Measurements from ENCODE around the gene RAMP2. TPM values are rescaled to one million over a fixed set of nuclear protein-coding genes. Genes with fewer than 3 reads are reported as not detected.

RAMP2 gene
- polyA plus RNA-seq, 1 donor (not counting 4 experiments of a cell fraction or from before 2014, with no cell fraction given): not detected

GRCh38 chr17:42783062-42783790 lies 22.2 kb downstream of the RAMP2 start:
- FAIRE-seq (peak; percentile 99), DNase-seq (ENCODE audit: low read depth, low spot score) (peak; percentile 52)
- Histone ChIP-seq H4K20me1 (ENCODE audit: control insufficient read depth, extremely low read depth, insufficient read depth, low read length) (no peaks in the 10 kb centered on the region), H3K4me3 (ENCODE audit: control insufficient read depth in 2 of 3, extremely low read depth in 1 of 3, insufficient read depth in 2 of 3, low read depth in 1 of 3, low read length in 3 of 3) (peak overlapping the region in 1 of 3 experiments; percentile 18), H3K9me3 (ENCODE audit: control insufficient read depth, low read depth, low read length) (no peaks in the 10 kb centered on the region), H3K4me2 (ENCODE audit: control insufficient read depth, extremely low read depth, insufficient read depth, low read depth, low read length) (peak overlapping the region; percentile 56), H3K9ac (ENCODE audit: control insufficient read depth, extremely low read depth, insufficient read depth, low read length) (no peak overlapping the region), H2AFZ (ENCODE audit: control insufficient read depth, low read length) (peak overlapping the region; percentile 34), H3K27me3 (ENCODE audit: control insufficient read depth, extremely low read depth, insufficient read depth, low read length) (peaks cover 37% of the 10 kb centered on the region), H3K27ac (ENCODE audit: control insufficient read depth, insufficient read depth, low read length) (no peak overlapping the region), H3K4me1 (ENCODE audit: control insufficient read depth, extremely low read depth, insufficient read depth, low read length) (peaks cover 19% of the 10 kb centered on the region), H3K79me2 (ENCODE audit: control insufficient read depth, insufficient read depth, low read length) (no peaks in the 10 kb centered on the region), H3K9me1 (ENCODE audit: control insufficient read depth, extremely low read depth, insufficient read depth, low read length) (no peaks in the 10 kb centered on the region), H3K36me3 (ENCODE audit: control insufficient read depth in 2 of 2, extremely low read depth in 1 of 2, insufficient read depth in 2 of 2, low read length in 2 of 2) (peaks cover 10 to 11% of the 10 kb centered on the region in 2 experiments)
- TF ChIP-seq EZH2 (IDR thresholded peaks at IDR 0.05; ENCODE audit: low read length): no peak
- no peak for TF ChIP-seq CTCF (optimal IDR thresholded peaks at IDR 0.05 in 1 of 3, IDR thresholded peaks at IDR 0.05 in 1 of 3, conservative IDR thresholded peaks at IDR 0.05 in 1 of 3; ENCODE audit: extremely low read depth in 1 of 3, insufficient read depth in 2 of 3, low read length in 3 of 3)
- dilution Hi-C loops (cut with MboI; ENCODE audit: extremely low pct_ligation_motif_present, low sequenced_read_pairs): no loop called here

GRCh38 chr17:42783791-42784138 lies 22.7 kb downstream of the RAMP2 start:
- H3K9me3 ChIP-seq (ENCODE audit: control insufficient read depth, low read depth, low read length): no peaks in the 10 kb centered on the region
- no peaks in the 10 kb centered on the region for H3K9me1 ChIP-seq (ENCODE audit: control insufficient read depth, extremely low read depth, insufficient read depth, low read length)
- TF ChIP-seq CTCF (optimal IDR thresholded peaks at IDR 0.05 in 1 of 3, IDR thresholded peaks at IDR 0.05 in 1 of 3, conservative IDR thresholded peaks at IDR 0.05 in 1 of 3; ENCODE audit: extremely low read depth in 1 of 3, insufficient read depth in 2 of 3, low read length in 3 of 3): no peak
- DNase-seq (ENCODE audit: low read depth, low spot score) (no peak), FAIRE-seq (no peak)
- peaks cover 37% of the 10 kb centered on the region for H3K27me3 ChIP-seq (ENCODE audit: control insufficient read depth, extremely low read depth, insufficient read depth, low read length)
- H3K4me3 ChIP-seq (ENCODE audit: control insufficient read depth in 2 of 3, extremely low read depth in 1 of 3, insufficient read depth in 2 of 3, low read depth in 1 of 3, low read length in 3 of 3): peak overlapping the region in 1 of 3 experiments; percentile 18
- H3K4me1 ChIP-seq (ENCODE audit: control insufficient read depth, extremely low read depth, insufficient read depth, low read length): peaks cover 19% of the 10 kb centered on the region
- H3K27ac ChIP-seq (ENCODE audit: control insufficient read depth, insufficient read depth, low read length): no peak overlapping the region
- no peaks in the 10 kb centered on the region for H3K79me2 ChIP-seq (ENCODE audit: control insufficient read depth, insufficient read depth, low read length)
- no peak overlapping the region for H3K9ac ChIP-seq (ENCODE audit: control insufficient read depth, extremely low read depth, insufficient read depth, low read length)
- H4K20me1 ChIP-seq (ENCODE audit: control insufficient read depth, extremely low read depth, insufficient read depth, low read length): no peaks in the 10 kb centered on the region
- H3K36me3 ChIP-seq (ENCODE audit: control insufficient read depth in 2 of 2, extremely low read depth in 1 of 2, insufficient read depth in 2 of 2, low read length in 2 of 2): peaks cover 6 to 11% of the 10 kb centered on the region in 2 experiments
- peak overlapping the region; percentile 56 for H3K4me2 ChIP-seq (ENCODE audit: control insufficient read depth, extremely low read depth, insufficient read depth, low read depth, low read length)
- no peak overlapping the region for H2AFZ ChIP-seq (ENCODE audit: control insufficient read depth, low read length)
- dilution Hi-C loops (cut with MboI; ENCODE audit: extremely low pct_ligation_motif_present, low sequenced_read_pairs): no loop called here
